HG03565 (cell line): ENCODE results near the gene PRAMEF12.
"Not testable (repeated sequence)": the region's sequence is repeated elsewhere in the genome, so short reads cannot be mapped to it uniquely, and the experiment has no call there.

Experiments used
- ATAC-seq: cut with Tn5 transposase; IDR thresholded peaks from one replicate; pipeline ENCODE4 v1.9.1; 2021; ENCODE audit warnings: mild to moderate bottlenecking, moderate library complexity; ENCODE audit not compliant: unreplicated experiment

The PRAMEF12 gene

DNA sequence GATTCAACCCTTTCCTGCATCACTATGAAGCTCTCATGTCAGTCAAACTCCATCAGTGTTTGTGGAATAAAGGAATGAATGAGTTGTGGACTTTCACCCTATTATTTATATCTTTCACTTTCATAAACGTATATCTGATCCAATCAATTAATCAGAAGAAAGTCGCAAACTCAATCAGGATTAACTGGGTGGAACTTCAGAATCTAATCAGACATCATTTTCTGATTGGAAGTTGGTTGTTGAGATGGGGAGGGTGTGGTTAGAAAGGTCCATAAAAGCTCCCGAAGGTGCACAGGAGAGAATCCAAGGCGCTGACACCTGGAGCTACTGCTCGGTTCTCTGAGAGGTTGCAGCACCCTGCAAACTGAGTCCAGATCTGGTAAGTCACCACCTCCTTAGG, at the start of gene PRAMEF12:
TSS of gene PRAMEF12 (plus strand) at position 301 of the 400 bp plus-strand sequence. CDS start 1,130 bp downstream, outside the sequence.
- no peak for ATAC-seq

DNA sequence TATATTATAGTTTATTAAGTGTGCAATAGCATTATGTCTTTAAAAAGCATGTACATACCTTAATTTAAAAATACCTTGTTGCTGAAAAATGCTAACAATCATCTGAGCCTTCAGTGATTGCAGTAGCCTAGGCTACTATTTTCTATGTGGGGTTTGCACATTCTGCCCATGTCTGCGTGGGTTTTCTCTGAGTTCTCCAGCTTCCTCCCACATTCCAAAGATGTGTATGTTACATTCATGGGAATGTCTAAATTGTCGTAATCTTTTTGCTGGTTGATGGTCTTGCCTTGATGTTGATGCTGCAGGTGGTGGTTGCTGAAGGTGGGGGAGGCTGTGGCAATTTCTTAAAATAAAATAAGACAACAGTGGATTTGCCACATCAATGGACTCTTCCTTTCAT, 45.1 kb upstream of the PRAMEF12 start:
- ATAC-seq: no peak

- ATAC-seq: no peak
These were observed 43.4 kb upstream of the PRAMEF12 start for GRCh38 chr1:12730156-12730555.

GRCh38 chr1:12731084-12731483, 42.5 kb upstream of the PRAMEF12 start:
- not testable (repeated sequence) for ATAC-seq

GRCh38 chr1:12734651-12735050, 38.9 kb upstream of the PRAMEF12 start:
- ATAC-seq: no peak

- ATAC-seq: no peak
These were observed 34.6 kb upstream of the PRAMEF12 start for GRCh38 chr1:12738934-12739333.

DNA sequence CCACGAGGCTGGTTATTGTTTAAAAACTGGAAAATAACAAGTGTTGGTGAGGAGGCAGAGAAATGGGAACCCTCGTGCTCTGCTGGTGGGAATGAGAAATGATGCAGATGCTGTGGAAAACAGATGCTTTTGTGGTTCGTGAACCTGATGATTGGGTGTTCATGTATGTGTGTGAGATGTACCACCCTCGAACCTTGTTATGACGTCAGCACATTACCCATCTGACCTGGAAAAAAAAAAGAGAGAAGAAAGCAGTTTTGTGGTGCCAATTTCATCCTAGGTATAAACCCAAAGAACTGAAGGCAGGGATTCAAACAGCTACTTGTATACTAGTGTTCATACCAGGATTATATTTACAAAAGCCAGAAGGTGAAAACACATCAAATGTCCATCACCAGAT, 33.9 kb upstream of the PRAMEF12 start:
- ATAC-seq: no peak

- no peak for ATAC-seq
These were observed 31.6 kb upstream of the PRAMEF12 start for GRCh38 chr1:12741946-12742345.

- ATAC-seq: no peak
These were observed 28.2 kb upstream of the PRAMEF12 start for GRCh38 chr1:12745126-12745991.

DNA sequence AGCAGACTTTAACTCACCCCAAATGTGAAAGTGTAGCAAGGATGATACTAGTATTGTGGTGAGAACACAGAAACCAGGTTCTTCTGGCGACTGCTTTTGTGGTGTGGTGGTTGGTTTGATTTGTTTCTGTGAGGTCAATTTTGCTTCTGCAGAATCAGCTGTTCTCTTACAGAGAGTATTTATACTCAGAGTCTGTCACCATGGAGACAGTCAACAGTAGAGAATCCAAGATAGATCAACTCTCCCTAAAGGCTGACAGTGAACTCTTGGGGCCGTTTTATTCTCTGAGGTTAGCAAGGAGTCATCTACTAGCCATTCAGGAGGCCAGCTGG, 27.6 kb upstream of the PRAMEF12 start, which contains the start of gene CFAP107:
TSS of gene CFAP107 (plus strand) at position 209 of the 332 bp plus-strand sequence. CDS start 231 bp downstream, outside the sequence.
- ATAC-seq: no peak

GRCh38 chr1:12748778-12749355, 24.7 kb upstream of the PRAMEF12 start:
- ATAC-seq: no peak

GRCh38 chr1:12754738-12755137, 18.8 kb upstream of the PRAMEF12 start:
- ATAC-seq: no peak

- no peak for ATAC-seq
These were observed 17.3 kb upstream of the PRAMEF12 start for GRCh38 chr1:12756273-12756672.

- no peak for ATAC-seq
These were observed 16.6 kb upstream of the PRAMEF12 start for GRCh38 chr1:12756768-12757413.

- ATAC-seq: no peak
These were observed 15.7 kb upstream of the PRAMEF12 start for GRCh38 chr1:12757836-12758235.

DNA sequence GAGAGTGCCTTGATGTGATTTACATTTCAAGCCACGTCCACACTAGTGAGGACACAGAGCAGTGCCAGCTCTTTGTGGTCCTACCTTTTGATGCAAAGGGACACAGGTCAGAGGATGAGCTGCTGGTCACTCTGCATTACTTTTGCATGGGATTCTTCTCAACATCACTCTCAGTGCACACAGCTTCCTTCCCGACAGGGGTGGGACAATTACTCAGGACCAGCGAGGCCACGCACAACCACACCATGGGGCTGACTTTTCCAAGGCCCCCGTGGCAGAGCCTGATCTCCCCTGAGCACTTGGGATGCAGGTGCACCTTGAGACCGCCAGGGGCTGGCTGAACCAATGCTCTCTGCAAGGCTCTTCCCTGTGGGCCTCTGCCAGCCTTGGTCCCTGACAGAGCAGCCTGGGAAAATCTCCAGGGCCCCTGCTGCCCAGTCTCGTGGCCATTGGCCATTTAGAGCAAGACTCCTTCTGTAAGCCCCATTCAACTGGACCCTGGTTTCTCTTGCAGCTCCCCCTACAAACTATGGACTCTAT, 13.2 kb upstream of the PRAMEF12 start:
- no peak for ATAC-seq

GRCh38 chr1:12761781-12762180, 11.8 kb upstream of the PRAMEF12 start:
- no peak for ATAC-seq

- no peak for ATAC-seq
These were observed 10.8 kb upstream of the PRAMEF12 start for GRCh38 chr1:12762766-12763165.

DNA sequence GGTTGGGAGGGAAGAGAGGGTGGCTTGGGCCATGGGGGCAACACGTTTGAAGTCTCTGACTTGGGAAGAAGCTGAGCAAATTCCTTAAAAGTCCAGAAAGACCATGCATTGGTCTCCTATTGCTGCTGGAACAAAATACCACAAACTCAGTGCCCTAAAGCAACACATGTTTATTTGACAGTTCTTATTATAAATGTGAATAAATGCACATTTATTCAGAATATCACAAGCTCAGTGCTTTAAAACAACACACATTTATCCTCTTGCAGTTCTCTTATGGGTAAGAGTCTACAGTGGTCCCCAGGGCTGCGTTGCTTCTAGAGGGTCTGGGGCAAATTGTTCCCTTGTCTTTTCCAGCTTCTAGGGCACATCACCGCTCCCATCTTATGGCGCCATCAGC, 10.1 kb upstream of the PRAMEF12 start:
- ATAC-seq: no peak

DNA sequence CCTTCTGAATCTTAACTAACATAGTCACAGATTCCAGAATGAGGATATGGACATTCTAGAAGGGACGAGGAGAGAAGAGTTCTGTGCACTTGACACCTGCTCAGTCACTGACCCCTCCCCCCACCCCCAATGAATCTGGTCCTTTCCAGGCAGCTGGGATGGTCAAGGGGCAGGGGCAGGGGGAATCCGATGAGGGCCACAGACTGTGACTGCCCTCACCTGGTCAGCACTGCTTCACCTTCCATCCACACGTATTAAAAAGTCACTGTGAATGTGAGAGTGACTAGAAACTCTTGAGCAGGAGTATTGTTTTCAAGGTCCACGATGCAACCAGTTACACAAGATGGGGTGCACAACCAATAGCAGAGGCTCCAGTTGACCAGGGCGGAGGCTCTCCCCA, 9.5 kb upstream of the PRAMEF12 start:
- ATAC-seq: no peak

GRCh38 chr1:12769031-12769430, 4.5 kb upstream of the PRAMEF12 start:
- no peak for ATAC-seq
